GM21515 (cell line): Measurements from ENCODE around the gene PABPN1.
"Not testable (repeated sequence)": the region's sequence is repeated elsewhere in the genome, so short reads cannot be mapped to it uniquely, and the experiment has no call there.

Source experiments
- ATAC-seq: cut with Tn5 transposase; IDR thresholded peaks from one replicate; pipeline ENCODE4 v1.9.1; 2021; ENCODE audit not compliant: unreplicated experiment

The PABPN1 gene, protein sequence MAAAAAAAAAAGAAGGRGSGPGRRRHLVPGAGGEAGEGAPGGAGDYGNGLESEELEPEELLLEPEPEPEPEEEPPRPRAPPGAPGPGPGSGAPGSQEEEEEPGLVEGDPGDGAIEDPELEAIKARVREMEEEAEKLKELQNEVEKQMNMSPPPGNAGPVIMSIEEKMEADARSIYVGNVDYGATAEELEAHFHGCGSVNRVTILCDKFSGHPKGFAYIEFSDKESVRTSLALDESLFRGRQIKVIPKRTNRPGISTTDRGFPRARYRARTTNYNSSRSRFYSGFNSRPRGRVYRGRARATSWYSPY

DNA sequence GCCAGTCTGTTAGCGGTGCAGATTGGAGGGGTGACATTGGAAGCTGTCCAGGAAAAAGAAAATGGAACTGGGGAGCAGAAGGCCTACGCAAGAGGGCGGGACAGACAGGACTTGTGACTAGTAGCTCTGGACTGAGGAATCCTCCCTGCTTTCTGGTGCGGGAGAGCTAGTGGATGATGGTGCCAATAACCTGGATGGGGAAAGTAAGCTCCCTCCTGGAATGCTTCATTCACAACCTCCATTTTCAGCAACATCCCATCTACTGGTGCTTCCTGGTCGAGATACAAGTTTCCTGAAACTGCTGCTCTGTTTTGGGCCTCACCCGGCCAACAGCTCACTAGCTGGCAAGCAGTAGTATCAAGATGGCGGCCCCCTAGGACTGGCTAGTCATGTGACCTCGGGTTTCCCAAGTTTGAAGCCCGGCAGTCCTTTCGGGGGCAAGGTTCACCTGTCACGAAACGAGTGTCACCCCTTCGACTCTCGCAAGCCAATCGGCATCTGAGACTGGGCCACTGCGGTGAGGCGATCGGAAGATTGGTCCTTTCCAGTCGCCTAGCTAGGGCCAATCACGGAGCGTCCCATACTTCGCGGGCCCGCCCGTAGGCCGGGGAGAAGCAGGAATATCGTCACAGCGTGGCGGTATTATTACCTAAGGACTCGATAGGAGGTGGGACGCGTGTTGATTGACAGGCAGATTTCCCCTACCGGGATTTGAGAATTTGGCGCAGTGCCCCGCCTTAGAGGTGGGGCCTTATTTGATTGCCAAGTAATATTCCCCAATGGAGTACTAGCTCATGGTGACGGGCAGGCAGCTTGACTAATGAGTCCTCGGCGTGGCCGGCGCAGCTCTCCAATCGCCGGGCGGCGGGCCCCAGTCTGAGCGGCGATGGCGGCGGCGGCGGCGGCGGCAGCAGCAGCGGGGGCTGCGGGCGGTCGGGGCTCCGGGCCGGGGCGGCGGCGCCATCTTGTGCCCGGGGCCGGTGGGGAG lies at the start of gene PABPN1:
Gene PABPN1, plus strand, starts transcription at position 874 of the 988 bp plus-strand sequence. Its CDS starts 13 bp downstream, at position 887.
- ATAC-seq = peak; percentile 88

DNA sequence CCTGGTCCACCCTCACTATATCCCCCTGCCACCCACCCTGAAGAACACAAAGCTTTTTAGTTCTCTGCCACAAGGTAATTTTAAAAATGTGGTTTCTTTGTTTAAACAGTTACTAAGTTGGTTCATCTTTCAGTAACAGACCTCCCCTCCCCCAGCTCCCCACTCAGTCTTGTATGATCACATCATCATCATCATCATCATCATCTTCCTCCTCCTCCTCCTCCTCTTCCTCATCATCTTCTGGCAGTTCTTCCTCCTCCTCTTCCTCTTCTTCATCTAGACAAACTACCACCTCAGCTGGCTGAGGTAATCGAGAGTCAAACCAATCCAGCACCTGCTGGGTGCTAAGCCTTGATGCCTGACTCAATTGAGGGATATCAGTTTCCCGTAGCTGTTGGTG lies 45.8 kb upstream of the PABPN1 start:
- no peak for ATAC-seq

DNA sequence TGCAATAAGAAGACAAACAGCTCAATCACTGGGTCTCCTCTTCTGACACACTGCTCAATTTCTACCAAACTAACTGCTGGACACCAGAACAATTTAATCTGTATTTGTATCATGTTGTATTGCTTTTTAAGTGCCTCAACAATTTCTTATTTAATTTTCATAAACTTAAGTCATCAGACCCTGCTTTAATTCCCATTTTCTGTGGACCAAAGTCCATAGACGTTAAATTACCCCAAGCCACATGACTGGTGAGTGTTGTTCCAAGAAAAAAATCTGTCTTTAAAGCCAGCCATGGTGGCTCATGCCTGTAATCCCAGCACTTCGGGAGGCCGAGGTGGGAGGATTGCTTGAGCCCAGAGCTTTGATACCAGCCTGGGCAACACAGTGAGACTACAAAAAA lies 44.1 kb upstream of the PABPN1 start:
- no peak for ATAC-seq

DNA sequence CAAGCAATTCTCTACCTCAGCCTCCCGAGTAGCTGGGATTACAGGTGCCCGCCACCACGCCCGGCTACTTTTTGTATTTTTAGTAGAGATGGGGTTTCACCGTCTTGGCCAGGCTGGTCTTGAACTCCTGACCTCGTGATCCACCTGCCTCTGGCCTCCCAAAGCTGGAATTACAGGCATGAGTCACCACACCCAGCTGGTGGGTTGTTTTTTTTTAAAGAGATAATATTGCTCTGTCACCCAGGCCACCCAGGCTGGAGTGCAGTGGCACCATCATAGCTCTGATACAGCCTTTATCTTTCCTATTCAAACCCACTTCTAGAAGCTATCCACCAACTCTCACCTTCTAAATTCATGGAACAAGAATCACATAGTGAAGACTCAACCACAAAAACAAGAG lies 43.3 kb upstream of the PABPN1 start:
- ATAC-seq = not testable (repeated sequence)

DNA sequence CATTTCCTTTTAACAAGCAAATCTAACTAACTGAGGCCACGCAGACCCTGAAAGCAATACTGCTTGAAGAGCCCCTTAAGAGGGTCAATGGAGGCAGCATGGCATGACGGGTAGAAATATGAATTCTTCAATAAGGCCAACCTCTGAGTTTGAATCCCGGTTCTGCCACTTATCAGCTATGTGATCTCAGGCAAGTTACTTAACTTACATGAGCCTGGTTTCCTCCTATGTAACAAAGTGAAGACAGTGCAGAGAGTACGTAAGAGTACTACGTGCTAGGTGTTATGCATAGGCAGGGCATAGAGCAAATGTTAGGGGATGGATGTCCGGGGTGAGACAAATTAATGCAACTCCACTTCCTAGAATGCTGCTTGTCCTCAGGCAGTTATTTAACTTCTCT lies 40.0 kb upstream of the PABPN1 start:
- ATAC-seq = no peak

DNA sequence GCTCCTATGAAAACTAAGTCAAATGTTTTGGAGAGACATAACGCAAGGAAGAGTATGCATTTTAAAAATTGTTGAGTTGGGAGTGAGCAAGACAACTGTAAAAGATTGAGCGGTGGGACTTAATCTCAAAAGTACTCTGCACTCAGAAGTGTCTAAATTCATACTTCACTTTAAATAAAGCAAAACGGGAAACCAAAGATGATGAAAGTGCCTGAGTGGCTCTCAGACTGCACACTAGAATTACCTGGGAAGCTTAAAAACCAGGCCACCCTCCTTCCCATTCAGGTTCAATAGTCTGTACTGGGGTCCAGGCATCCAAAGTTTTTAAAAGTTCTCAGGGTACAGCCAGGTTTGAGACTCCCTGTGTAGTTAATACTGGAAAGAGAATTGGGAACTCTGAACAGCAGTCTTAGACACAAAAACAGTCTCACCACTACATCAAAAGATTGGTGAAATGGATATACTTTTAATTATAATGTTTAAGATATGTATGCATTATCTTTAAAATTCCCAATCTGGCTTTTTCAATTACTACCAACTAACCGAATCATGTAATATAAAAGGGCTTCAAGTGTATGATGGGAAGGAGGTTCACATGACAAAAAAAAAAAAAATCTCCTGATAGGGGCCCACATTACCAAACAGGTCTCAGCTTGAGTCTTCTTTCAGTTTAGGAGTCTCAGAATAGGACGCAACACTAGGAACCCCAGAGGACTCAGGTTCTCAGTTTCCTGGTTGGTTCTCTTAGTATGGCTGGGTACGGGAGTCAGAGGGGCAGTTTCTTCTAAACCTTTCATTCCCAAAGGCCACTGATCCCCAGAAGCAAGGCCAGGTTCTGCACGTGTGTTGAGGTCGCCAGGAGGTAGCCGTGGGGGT lies 36.4 kb upstream of the PABPN1 start:
- no peak for ATAC-seq

DNA sequence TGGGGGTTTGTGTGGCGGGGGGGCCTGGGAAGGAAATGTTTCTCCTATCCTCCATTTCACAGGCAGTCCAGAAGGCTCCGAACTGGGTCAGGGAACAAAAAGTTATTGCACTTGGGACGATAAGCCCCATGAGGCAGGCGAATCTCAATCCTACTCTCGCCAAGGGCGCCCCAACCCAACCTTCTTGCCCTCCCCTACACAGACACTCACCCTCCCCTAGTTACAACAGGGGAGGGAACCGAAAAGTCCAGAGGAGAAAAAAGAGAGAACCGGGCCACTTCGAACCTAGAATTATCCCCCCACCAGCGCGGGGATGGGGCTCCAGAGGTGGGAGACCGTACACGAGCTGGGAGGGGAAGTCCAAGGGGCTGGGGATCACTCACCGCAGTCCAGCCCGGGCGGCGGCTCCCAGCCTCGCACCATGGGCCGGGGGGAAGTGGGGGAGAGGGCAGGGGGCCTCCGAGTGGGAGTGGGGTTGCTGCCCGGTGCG lies 35.7 kb upstream of the PABPN1 start:
- peak; percentile 21 for ATAC-seq

DNA sequence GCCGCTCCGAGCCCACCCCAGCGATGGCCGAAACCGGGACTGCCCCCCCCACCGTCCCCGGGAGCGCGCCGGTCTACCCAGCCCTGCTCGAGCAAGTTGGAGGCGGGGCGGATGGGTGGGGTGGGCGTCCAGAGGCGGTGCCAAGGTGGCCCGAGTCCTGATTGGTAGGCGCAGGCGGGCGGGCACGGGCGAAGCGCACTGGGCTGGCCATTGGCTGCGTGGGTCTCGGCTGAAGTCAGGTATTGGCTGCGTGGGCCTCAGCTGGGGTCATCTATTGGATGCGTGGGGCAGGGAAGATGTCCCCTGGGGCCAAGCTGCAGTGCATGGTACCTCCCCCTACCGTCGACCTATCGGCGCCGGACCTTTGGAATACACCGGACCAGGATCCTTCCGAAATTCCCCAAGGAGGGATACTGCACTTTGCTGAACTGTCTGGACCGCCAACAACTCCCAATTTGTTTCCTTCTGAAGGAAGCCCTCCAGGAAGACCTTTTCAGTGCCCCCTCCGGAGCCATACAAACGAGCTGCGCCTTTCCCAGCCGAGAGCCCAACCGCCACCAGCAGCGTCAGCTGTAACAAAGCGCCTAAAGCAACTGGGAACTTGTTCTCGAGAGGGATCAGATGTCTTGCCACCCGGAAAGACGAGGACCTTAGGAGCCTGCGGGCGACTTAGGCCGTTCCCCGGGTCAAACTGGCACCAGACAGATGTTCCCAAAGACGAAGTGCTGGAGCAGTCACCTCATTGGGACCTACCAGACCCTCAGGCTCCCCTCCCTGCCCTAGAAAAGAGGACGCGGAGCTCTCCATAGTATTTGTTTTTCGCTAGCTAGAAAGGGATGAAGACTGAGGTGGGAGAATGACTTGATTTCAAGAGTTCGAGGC lies 35.0 kb upstream of the PABPN1 start, which contains the start of gene HOMEZ:
Gene HOMEZ, minus strand, starts transcription at position 113 of the 882 bp plus-strand sequence. CDS start 180 bp downstream, outside the sequence.
- ATAC-seq = peak; percentile 95

DNA sequence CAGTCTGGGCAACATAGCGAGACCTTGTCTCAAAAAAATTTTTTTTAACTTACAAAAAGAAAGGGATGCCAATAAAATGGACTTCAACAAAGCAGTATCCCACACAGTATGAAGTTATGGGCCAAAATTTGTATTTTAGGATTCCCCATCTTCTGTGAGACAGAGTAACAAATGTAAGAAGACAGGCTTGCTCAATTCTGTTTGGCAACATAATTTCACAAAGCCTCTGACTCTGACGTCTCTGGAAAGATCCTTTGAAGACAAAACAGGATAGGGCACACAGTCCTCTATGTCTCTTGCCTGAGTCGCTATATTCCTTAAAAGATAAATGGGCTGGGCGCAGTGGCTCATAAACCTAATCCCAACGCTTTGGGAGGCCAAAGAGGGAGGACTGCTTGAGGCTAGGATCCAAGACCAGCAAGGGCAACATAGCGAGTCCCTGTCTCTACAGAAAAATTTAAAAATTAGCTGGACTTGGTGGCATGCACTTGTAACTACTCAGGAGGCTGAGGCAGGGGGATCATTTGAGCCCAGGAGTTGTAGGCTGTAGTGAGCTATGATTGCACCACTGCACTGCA lies 34.3 kb upstream of the PABPN1 start:
- no peak for ATAC-seq

DNA sequence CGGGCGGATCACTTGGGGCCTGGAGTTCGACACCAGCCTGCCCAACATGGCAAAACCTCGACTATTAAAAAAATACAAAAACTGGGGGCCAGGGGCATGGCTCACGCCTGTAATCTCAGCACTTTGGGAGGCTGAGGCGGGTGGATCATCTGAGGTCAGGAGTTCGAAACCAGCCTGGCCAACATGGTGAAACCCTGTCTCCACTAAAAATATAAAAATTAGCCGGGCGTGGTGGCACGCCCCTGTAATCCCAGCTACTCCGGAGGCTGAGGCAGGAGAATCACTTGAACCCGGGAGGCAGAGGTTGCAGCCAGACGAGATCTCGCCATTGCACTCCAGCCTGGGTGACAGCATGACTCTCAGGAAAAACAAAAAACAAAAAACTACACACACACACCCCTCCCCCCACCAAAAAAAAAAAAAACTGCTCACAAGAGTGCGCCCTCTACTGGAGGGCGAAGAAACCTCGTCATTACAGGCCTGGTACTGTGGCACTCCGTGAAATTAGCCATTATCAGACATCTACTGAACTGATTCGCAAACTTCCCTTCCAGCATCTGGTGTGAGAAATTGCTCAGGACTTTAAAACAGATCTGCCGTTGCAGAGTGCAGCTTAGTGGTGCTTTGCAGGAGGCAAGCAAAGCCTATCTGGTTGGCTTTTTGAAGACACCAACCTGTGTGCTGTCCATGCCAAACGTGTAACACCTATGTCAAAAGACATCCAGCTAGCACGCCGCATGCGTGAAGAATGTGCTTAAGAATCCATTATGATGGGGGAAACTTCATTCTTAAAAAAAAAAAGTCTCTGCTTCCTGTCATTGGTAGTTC lies 26.3 kb upstream of the PABPN1 start:
- ATAC-seq = no peak

DNA sequence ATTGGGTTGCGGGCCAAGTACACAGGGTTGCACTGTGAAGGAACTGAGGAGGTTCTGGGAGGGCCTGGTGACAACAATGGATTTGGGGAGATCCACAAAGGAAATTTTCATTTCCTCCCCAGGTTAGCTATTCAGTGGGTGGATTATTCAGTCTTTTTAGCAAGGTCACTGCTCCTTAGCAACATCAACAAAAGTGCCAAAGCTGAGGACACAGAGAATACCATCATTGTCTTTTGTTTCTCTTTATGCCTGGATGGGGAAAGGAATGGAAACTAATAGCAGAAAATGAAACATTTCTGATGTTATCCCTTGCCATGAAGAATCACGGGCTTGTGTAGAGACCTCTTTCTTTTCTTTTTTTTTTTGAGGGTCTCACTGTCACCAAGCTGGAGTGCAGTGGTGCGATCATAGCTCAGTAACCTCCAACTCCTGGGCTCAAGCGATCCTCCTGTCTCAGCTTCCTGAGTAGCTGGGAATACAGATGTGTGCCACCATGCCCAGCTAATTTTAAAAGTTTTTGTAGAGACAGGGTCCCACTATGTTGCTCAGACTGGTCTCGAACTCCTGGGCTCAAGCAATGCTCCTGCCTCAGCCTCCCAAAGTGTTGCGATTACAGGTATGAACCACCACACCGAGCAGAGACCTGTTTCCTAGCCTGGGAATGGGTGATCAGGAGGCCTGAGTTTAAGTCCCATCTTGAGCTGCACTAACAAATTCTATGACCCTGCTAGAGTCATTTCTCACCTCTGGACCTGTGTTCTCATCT lies 25.1 kb upstream of the PABPN1 start:
- no peak for ATAC-seq

DNA sequence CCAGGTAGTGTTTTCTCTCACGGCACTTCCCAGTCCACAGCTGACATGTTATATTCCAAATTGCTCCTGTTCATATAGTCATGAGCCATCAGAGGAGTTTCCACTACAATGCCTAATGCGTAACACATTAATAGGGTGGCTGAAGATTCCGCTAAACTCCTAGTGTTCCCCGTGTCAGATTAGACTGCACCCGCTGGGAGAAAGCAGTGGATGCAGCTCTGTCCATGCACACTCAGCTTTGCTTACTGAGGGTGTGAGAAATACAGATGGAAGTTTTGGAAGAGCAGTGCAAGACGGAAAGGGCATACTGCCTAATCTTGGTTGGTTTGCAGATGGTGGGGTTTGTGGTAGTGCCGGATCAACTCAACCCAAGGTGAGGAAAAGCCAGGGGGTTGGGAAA lies 24.2 kb upstream of the PABPN1 start:
- no peak for ATAC-seq

DNA sequence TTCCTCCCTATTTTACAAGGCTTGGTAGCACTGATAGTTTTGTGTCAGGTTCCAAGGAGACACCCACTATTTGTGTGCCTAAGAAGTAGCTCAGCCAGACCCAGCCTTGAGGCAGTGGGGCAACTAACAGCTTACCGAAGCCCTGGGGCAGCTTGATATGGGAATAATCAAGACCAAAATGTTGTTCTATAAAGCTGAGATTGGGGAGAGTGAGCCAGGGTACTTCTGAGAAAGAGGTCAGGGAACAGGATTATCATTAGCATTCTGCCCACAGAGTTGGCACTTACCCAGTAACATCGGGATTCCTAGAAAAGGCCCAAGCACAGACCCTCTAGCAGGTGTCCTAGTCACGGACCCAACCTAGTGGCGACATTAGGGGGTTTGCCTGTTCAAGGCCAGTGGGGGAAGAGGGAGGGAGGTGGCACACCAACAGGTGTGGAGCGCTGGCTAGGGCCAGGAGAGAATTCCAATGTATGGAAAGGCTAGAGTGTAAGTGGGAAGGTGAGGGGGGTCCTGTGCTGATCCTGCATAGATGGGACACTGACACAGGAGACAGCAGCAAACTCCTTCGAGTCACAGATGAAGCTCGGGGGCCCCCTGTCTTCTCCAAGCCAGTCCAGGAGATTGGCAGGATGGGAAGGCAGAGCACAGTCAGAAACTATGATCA lies 23.5 kb upstream of the PABPN1 start:
- ATAC-seq = no peak

DNA sequence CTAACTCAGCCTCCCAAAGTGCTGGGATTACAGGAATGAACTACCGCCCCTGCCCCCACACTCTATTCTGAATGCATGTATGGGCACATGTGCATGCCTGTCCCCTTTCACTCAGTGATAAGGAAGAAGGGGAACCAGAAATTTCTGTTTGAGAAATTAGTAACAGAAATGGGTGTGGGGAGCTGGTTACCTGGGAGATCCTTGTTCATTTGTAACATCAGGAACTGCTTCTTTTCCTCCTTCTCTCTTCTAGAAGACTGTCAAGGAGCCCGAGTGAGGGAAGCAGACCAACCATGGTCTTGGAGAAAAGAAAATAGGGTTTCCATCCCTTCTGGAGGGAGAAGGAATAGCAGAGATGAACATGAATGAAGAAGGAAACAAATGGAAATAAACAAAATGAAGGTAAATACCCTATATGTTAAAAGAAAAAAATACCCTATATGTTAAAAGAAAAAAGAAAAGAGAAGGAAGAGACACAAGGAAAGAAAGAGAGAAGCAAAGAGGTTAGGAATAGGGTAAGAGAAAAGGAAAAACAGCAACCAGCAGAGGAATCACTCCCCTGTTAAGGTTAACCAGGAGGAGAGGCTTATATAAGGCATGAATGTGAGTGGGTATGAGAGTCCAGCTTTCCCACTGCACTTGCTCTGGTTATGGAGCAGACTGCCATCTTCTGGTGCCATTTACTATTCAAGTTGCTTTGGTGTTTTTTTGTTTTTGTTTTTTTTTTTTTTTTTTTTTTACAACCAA lies 21.9 kb upstream of the PABPN1 start:
- ATAC-seq = no peak

DNA sequence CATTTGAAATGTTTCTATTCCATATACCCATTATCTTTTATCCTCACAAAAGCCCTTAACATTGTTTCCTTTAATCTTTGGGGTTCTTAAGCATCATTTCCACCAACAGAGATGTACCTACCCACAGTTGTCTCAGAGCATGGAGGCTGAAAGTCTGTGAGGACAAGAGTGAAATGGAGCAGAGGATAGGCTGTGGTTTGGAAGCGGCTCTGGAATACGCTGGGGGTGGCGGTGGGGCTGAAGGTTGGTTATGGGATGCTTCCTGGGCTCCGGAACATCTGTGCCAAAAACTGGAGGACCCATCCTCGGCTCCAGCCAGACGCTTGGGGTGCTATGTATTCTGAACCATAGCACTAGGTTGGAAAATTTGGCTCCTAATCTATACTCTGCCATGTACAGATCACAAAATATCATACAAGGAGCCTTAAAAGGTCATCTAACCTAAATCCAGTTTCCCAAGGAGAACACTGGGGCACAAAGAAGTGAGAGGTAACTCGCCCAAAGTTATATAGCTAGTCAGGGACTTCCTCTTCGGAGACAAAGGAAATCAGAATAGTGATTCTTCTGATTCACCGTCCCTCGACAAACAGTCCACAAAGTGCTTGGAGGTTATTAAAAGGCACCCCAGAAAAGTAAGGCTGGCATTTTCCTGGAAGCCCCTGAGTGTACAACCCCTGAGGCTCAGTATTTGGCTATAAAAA lies 21.1 kb upstream of the PABPN1 start:
- no peak for ATAC-seq

DNA sequence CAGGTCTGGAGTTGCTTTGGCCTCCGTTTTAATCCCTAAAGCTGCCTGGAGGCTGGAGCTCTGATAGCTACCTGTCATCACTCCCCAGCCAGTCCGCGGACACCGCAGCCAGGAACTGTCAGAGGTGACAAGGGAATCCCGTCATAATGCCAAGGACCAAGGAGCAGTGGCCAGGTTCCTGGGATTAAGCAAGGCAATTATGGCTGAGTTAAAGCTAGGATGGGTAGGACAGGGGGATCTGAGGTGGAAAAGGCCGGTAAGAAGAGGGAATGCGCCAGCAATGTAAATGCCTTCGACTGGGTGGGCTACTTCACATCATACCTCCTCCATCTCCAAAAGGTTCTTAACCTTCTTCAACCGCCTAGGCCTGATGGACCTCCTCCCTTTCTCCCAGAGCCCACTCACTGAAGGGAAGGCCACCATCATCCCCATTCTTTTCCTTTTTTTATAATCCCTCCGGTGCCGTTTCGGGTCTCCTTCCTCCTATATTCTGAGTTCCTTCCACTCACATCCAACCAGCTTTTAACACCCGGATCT lies 20.5 kb upstream of the PABPN1 start:
- ATAC-seq = no peak
